Astrocyte of the spinal cord (primary cell): ENCODE data around the gene TPRN.

ENCODE experiments used
- DNase-seq: peaks from one replicate; pipeline ENCODE4 v3.0.0; 2011; ENCODE audit warnings: low read depth, low spot score
- H3K4me3 ChIP-seq: 2 replicates; pipeline ENCODE4 v1.5.1; 2011; ENCODE audit warnings: low read depth, mild to moderate bottlenecking, low read length, moderate library complexity
- CTCF ChIP-seq: IDR thresholded peaks from 2 replicates; pipeline ENCODE4 v1.5.1; 2012; ENCODE audit warnings: low read depth, mild to moderate bottlenecking, low read length, inconsistent platforms
- in situ Hi-C: cut with HindIII; loops from 2 replicates; pipeline ENCODE4 v1.10.0; 2017; ENCODE audit warnings: low sequenced_read_pairs

TPRN gene

GRCh38 chr9:137166380-137167229 is 33.9 kb downstream of the TPRN start:
- in situ Hi-C loops = no loop called here
- TF ChIP-seq CTCF = no peak
- no peak for DNase-seq
- no peak overlapping the region for H3K4me3 ChIP-seq

DNA sequence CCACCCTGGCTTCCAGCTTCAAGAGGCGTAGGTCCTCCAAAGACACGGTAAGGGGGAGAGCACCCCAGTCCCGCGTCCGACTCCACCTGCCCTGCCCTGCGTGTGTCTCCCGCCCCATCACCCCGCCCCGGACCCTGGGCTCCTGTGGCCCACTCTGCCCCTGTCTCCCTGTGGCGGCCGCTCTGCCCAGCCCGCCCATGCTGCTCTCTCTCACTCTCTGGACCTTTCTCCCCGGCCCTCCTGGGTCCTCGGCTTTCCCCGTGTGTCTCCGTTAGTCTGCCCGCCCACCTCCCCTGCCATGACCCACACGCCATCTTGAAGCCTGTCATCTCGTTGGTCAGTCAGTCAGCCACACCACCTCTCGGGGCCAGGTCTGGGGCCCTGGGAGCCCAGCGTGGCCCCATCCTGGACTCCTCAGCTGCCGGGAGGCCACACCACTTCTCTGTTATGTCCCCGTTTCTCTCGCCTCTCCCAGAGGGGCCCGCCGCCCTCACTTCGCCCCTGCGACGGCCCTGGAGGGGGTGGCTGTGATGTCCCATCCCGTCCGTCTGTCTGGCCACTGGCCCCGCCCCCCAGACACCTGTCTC is 35.2 kb downstream of the TPRN start:
- no peak for DNase-seq
- TF ChIP-seq CTCF = no peak
- in situ Hi-C loops = no loop called here
- H3K4me3 ChIP-seq = no peak overlapping the region

DNA sequence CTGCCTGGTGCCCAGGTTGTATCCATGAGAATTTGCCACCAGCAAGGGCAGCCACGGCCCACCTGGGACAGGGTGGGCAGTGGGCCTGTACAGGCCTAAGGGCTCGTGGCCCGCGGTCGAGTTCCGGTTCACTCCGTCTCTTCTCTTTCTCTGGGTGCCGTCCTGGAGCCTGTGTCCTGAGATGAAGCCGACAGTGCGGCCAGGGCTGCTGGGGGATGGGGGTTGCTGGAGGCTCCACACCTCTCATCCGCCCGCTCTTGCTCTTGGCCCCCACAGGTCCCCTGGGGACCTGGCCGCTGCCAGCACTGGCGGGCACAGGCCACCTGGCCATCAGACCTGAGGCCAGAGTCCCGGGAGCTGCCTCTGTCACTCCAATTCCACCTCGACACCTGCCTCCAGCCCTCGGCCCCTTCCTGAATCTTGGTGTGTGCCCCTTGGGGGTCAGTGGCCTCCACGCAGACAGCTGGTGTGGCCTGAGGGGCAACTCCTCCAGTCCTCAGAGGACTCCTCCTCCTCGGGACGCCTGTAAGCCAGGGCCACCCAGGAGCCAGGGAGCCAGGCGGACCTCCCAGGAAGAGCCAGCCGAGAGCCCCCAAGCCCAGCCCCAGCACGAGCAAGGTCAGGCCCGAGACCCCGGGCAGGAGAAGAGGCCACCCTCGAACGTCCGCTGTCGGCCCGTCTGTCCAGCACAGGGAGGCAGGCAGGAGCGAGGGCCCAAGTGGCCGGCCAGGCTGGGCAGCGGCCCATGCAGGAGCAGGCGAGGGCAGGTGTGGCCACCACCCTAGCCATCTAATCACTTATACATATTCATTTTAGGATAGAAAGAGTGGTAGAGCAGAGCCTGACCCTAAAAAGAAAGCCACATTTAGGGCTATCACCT is 35.9 kb downstream of the TPRN start:
- DNase-seq = no peak
- H3K4me3 ChIP-seq = no peak overlapping the region
- in situ Hi-C loops = no loop called here
- TF ChIP-seq CTCF = no peak

DNA sequence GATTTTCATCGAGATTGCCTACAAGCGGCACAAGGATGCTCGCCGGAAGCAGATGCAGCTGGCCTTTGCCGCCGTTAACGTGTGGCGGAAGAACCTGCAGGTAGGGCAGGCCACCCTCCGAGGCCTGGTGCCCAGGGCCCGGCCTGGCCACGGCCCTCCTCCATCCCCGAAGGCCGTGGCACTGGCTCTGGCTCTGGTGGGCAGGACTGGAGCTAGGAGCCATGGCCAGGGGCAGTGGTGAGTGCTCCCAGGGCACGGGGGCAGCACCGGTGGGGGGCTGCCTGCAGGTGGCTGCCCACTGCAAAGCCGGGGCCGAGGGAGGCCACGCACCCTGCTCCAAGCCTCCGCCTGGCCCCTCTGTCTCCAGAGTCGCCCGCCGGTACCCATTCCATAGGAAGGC is 36.7 kb downstream of the TPRN start:
- TF ChIP-seq CTCF = no peak
- no peak overlapping the region for H3K4me3 ChIP-seq
- no peak for DNase-seq
- in situ Hi-C loops = no loop called here

DNA sequence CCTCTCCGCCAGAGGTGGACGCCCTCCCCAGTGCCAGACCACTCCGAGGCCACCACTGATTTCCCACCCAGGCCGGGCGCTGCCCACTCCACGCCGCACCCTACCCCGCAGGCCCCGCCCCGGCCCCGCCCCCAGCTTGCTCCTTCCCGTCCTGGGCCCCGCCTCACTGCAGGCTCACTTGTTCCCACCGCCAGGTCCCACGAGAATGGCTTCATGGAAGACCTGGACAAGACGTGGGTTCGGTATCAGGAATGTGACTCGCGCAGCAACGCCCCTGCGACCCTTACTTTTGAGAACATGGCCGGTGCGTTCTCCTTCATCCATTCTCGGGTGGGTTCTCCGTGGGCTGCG is 37.2 kb downstream of the TPRN start:
- in situ Hi-C loops = no loop called here
- H3K4me3 ChIP-seq = no peak overlapping the region
- TF ChIP-seq CTCF = no peak
- DNase-seq = no peak

DNA sequence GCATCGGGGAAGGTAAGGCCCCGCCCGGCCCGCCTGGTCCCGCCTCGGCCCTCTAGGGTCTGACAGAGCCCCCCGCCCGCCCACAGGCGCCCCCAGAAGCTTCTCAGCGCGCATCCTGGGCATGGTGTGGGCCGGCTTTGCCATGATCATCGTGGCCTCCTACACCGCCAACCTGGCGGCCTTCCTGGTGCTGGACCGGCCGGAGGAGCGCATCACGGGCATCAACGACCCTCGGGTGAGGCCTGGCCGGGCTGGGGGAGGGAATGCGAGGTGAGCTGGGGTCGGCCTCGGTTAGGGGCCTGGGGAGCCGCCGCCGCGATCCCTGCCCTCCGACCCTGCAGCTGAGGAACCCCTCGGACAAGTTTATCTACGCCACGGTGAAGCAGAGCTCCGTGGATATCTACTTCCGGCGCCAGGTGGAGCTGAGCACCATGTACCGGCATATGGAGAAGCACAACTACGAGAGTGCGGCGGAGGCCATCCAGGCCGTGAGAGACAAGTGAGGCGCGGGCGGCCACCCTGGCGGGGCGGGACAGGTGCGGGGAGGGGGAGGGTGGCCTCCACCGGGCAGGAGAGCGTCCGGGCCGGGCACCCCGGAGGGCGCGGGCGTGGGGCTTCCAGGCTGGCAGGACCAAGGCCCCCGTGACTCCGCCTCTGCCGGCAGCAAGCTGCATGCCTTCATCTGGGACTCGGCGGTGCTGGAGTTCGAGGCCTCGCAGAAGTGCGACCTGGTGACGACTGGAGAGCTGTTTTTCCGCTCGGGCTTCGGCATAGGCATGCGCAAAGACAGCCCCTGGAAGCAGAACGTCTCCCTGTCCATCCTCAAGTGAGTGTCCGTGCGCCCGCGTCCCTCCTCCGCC is 37.8 kb downstream of the TPRN start:
- in situ Hi-C loops = no loop called here
- no peak for TF ChIP-seq CTCF
- no peak for DNase-seq
- H3K4me3 ChIP-seq = no peak overlapping the region
